Measurements from ENCODE around the gene INAFM1. TPM values are rescaled to one million over a fixed set of nuclear protein-coding genes. Genes with fewer than 3 reads are reported as not detected.
A peak's percentile ranks its signal among the peaks of the same experiment; 100 is the strongest.

Gene INAFM1
- total RNA-seq, 1 donor from 2014 or later = 9.3 TPM

DNA sequence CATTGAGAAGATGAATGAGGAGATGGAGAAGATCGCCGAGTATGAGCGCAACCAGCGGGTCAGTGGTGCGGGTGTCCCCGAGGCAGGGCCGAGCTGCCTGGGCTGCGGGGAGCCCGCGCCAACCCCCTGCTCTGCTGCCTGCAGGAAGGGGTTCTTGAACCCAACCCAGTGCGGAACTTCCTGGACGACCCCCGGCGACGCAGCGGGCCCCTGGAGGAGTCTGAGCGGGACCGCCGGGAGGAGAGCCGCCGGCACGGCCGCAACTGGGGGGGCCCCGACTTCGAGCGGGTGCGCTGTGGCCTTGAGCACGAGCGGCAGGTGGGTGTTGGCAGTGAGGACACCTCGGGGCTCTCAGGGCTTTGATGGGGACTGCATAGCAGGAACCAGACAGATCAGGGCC is 10.1 kb upstream of the INAFM1 start:
- Mint-ChIP-seq H3K36me3 (ENCODE audit: low read depth) (peaks cover 54% of the 10 kb centered on the region), H3K27me3 (ENCODE audit: low read depth) (no peaks in the 10 kb centered on the region), H3K9me3 (no peaks in the 10 kb centered on the region), H3K4me3 (ENCODE audit: low read depth) (no peak overlapping the region), H3K27ac (no peak overlapping the region), H3K4me1 (ENCODE audit: low read depth) (peaks cover 3% of the 10 kb centered on the region)
- DNase-seq (ENCODE audit: low spot score) = no peak
- intact Hi-C loops (cut with micrococcal nuclease) = no loop called here

- no peak for DNase-seq (ENCODE audit: low spot score)
- H3K27me3 Mint-ChIP-seq (ENCODE audit: low read depth) = no peaks in the 10 kb centered on the region
- intact Hi-C loops (cut with micrococcal nuclease) = no loop called here
- no peaks in the 10 kb centered on the region for H3K9me3 Mint-ChIP-seq
- no peaks in the 10 kb centered on the region for H3K4me1 Mint-ChIP-seq (ENCODE audit: low read depth)
- peaks cover 52% of the 10 kb centered on the region for H3K36me3 Mint-ChIP-seq (ENCODE audit: low read depth)
- no peak overlapping the region for H3K4me3 Mint-ChIP-seq (ENCODE audit: low read depth)
- H3K27ac Mint-ChIP-seq = no peak overlapping the region
These were observed 8.2 kb upstream of the INAFM1 start for GRCh38 chr19:47266401-47266941.

- no peak overlapping the region for H3K4me3 Mint-ChIP-seq (ENCODE audit: low read depth)
- no peak for DNase-seq (ENCODE audit: low spot score)
- peaks cover 2% of the 10 kb centered on the region for H3K4me1 Mint-ChIP-seq (ENCODE audit: low read depth)
- H3K36me3 Mint-ChIP-seq (ENCODE audit: low read depth) = peaks cover 56% of the 10 kb centered on the region
- H3K9me3 Mint-ChIP-seq = no peaks in the 10 kb centered on the region
- intact Hi-C loops (cut with micrococcal nuclease) = no loop called here
- no peak overlapping the region for H3K27ac Mint-ChIP-seq
- no peaks in the 10 kb centered on the region for H3K27me3 Mint-ChIP-seq (ENCODE audit: low read depth)
These were observed 7.3 kb upstream of the INAFM1 start for GRCh38 chr19:47267350-47267759.

DNA sequence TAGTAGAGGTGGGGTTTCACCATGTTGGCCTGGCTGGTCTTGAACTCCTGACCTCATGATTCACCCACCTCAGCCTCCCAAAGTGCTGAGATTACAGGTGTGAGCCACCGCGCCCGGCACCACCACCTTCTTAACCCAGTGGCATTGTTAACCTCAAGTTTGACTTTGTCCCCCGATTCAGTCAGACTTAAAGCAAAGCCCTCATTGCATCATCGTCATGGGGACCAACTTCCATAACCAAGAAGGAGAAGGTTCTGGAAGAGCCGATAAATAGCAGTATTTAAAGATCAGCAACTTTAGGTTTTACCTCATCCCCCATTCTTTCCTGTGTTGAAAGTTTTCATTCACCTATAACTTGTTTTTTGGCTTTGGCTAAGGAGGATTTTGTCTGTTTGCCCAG is 6.7 kb upstream of the INAFM1 start:
- Mint-ChIP-seq H3K36me3 (ENCODE audit: low read depth) (peaks cover 53% of the 10 kb centered on the region), H3K9me3 (no peaks in the 10 kb centered on the region), H3K4me1 (ENCODE audit: low read depth) (peaks cover 9% of the 10 kb centered on the region), H3K27ac (no peak overlapping the region), H3K27me3 (ENCODE audit: low read depth) (no peaks in the 10 kb centered on the region), H3K4me3 (ENCODE audit: low read depth) (no peak overlapping the region)
- no peak for DNase-seq (ENCODE audit: low spot score)
- intact Hi-C loops (cut with micrococcal nuclease) = no loop called here

- Mint-ChIP-seq H3K9me3 (no peaks in the 10 kb centered on the region), H3K27me3 (ENCODE audit: low read depth) (no peaks in the 10 kb centered on the region), H3K27ac (no peak overlapping the region), H3K4me3 (ENCODE audit: low read depth) (no peak overlapping the region), H3K36me3 (ENCODE audit: low read depth) (peaks cover 47% of the 10 kb centered on the region), H3K4me1 (ENCODE audit: low read depth) (peaks cover 9% of the 10 kb centered on the region)
- intact Hi-C loops (cut with micrococcal nuclease) = no loop called here
- no peak for DNase-seq (ENCODE audit: low spot score)
These were observed 5.1 kb upstream of the INAFM1 start for GRCh38 chr19:47269596-47269995.

- peaks cover 46% of the 10 kb centered on the region for H3K36me3 Mint-ChIP-seq (ENCODE audit: low read depth)
- peaks cover 11% of the 10 kb centered on the region for H3K4me1 Mint-ChIP-seq (ENCODE audit: low read depth)
- no peak overlapping the region for H3K4me3 Mint-ChIP-seq (ENCODE audit: low read depth)
- H3K27ac Mint-ChIP-seq = no peak overlapping the region
- H3K9me3 Mint-ChIP-seq = no peaks in the 10 kb centered on the region
- H3K27me3 Mint-ChIP-seq (ENCODE audit: low read depth) = no peaks in the 10 kb centered on the region
- intact Hi-C loops (cut with micrococcal nuclease) = loop anchor here (10.0 kb wide), 1 partner anchor 334 kb away; the partner anchor contains the start of gene BICRA
- no peak for DNase-seq (ENCODE audit: low spot score)
These were observed 4.3 kb upstream of the INAFM1 start for GRCh38 chr19:47270408-47270807.

- no peaks in the 10 kb centered on the region for H3K27me3 Mint-ChIP-seq (ENCODE audit: low read depth)
- DNase-seq (ENCODE audit: low spot score) = no peak
- H3K27ac Mint-ChIP-seq = no peak overlapping the region
- no peaks in the 10 kb centered on the region for H3K9me3 Mint-ChIP-seq
- intact Hi-C loops (cut with micrococcal nuclease) = loop anchor here (2.0 to 10.0 kb wide), 2 partner anchors 77 to 333 kb away; partner anchors contain the start of genes BICRA and DHX34
- peaks cover 16% of the 10 kb centered on the region for H3K4me1 Mint-ChIP-seq (ENCODE audit: low read depth)
- H3K36me3 Mint-ChIP-seq (ENCODE audit: low read depth) = peaks cover 40% of the 10 kb centered on the region
- no peak overlapping the region for H3K4me3 Mint-ChIP-seq (ENCODE audit: low read depth)
These were observed 2.7 kb upstream of the INAFM1 start for GRCh38 chr19:47271949-47272348.

- Mint-ChIP-seq H3K4me1 (ENCODE audit: low read depth) (peaks cover 16% of the 10 kb centered on the region), H3K36me3 (ENCODE audit: low read depth) (peaks cover 35% of the 10 kb centered on the region), H3K27me3 (ENCODE audit: low read depth) (no peaks in the 10 kb centered on the region), H3K9me3 (no peaks in the 10 kb centered on the region), H3K27ac (peak overlapping the region; percentile 80), H3K4me3 (ENCODE audit: low read depth) (peak overlapping the region; percentile 87)
- DNase-seq (ENCODE audit: low spot score) = no peak
- intact Hi-C loops (cut with micrococcal nuclease) = loop anchor here (2.0 to 10.0 kb wide), 2 partner anchors 76 to 332 kb away; partner anchors contain the start of genes BICRA and DHX34
These were observed 2.0 kb upstream of the INAFM1 start for GRCh38 chr19:47272448-47273312.

DNA sequence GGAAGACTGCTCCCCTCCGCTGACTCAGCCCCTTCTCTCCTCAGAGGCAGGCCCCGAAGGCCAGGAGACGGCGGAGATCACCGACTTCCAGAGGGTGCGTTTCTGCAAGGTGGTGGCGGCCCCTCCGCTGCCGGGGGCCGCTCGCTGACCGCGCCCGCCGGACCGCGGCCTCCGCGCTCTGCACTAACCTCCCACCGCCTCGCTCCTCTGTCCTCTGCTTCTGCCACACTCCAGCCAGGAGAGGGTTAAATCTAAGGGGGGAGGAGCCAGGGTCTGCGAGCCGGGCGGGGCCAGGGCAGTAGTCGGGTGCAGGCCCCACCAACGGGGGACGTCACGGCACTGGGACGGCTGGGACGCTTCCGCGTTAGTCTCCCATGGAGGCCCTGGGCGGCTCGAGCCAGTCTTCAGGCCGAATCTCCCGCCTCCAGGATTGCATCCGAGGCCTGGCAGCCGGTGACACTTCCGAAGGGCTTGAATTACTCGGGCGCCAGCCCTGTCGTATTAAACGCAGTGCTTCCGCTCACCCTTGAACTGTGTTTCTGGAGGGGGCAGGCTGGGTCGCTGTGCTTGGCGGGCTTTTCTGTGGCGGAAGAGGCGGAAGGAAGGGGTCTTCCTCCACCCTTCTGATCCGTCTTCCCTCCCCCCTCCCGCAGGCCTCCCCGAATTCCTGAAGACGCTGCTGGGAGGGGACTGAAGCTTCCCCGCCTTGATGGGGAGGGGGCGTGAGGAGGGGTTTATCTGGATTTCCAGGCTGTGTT is 1.2 kb upstream of the INAFM1 start:
- peak overlapping the region; percentile 93 for H3K27ac Mint-ChIP-seq
- intact Hi-C loops (cut with micrococcal nuclease) = loop anchor here (1.0 to 10.0 kb wide), 4 partner anchors 16 to 331 kb away; partner anchors contain the start of genes BICRA and DHX34

DNA sequence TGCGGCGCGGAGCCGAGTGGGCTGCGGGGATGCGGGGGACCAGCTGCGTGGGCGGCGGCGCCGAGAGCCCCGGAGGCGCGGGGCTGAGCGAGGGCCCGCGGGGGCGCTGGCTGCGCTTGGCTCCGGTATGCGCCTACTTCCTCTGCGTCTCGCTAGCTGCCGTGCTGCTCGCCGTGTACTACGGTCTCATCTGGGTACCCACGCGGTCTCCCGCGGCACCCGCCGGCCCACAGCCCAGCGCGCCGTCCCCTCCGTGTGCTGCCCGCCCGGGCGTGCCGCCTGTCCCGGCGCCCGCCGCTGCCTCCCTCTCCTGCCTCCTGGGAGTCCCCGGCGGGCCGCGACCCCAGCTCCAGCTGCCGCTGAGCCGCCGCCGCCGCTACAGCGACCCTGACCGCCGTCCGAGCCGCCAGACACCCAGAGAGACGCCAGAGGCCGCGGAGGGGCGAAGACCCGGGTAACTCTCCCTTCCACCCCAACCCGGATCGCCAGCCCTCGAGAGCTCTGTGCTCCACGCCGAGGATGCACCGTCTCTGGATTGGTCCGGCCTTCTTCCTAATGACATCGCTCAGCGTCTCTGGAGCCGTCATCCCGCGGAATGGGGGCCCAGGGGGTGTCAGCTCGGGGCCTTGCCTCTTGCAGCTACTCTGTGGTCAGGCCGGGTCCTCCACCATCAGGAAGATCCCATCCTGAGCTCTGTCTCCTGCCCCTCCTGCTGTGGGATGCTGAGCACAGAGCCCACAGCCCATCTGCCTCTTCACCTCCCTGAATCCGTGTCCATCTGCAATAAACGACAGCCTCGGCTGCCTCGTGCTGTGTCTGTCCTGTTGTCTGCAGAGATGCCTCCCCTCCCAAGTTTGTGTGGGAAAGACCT is 441 bp downstream of the INAFM1 start:
- H3K4me3 Mint-ChIP-seq (ENCODE audit: low read depth) = peak overlapping the region; percentile 73
- no peaks in the 10 kb centered on the region for H3K9me3 Mint-ChIP-seq
- no peaks in the 10 kb centered on the region for H3K27me3 Mint-ChIP-seq (ENCODE audit: low read depth)
- intact Hi-C loops (cut with micrococcal nuclease) = loop anchor here (1.0 to 10.0 kb wide), 3 partner anchors 18 to 330 kb away; partner anchors contain the start of gene BICRA
- peaks cover 19% of the 10 kb centered on the region for H3K4me1 Mint-ChIP-seq (ENCODE audit: low read depth)
- DNase-seq (ENCODE audit: low spot score) = no peak
- peak overlapping the region; percentile 26 for H3K27ac Mint-ChIP-seq
- H3K36me3 Mint-ChIP-seq (ENCODE audit: low read depth) = peaks cover 34% of the 10 kb centered on the region

More for the DNA sequence above, 1.2 kb upstream of the INAFM1 start:
- Mint-ChIP-seq H3K4me1 (ENCODE audit: low read depth) (peaks cover 19% of the 10 kb centered on the region), H3K9me3 (no peaks in the 10 kb centered on the region), H3K27me3 (ENCODE audit: low read depth) (no peaks in the 10 kb centered on the region), H3K36me3 (ENCODE audit: low read depth) (peaks cover 34% of the 10 kb centered on the region), H3K4me3 (ENCODE audit: low read depth) (peak overlapping the region; percentile 87)
- peak; percentile 88 for DNase-seq (ENCODE audit: low spot score)

- Mint-ChIP-seq H3K4me3 (ENCODE audit: low read depth) (peak overlapping the region; percentile 73), H3K27me3 (ENCODE audit: low read depth) (no peaks in the 10 kb centered on the region), H3K4me1 (ENCODE audit: low read depth) (peaks cover 19% of the 10 kb centered on the region), H3K36me3 (ENCODE audit: low read depth) (peaks cover 28% of the 10 kb centered on the region), H3K27ac (peak overlapping the region; percentile 26), H3K9me3 (no peaks in the 10 kb centered on the region)
- DNase-seq (ENCODE audit: low spot score) = no peak
- intact Hi-C loops (cut with micrococcal nuclease) = loop anchor here (10.0 kb wide), 1 partner anchor 329 kb away; the partner anchor contains the start of gene BICRA
These were observed 1.2 kb downstream of the INAFM1 start for GRCh38 chr19:47275791-47276461.
